GM23338 (cell line): Measurements from ENCODE around the gene CELF4. TPM values are rescaled to one million over a fixed set of nuclear protein-coding genes. Genes with fewer than 3 reads are reported as not detected.

Source experiments
- ATAC-seq: fragments of 200-7000 bp; cut with Tn5 transposase; 3 replicates; pipeline ENCODE4 v1.9.1; 2020
- DNase-seq: peaks from one replicate; pipeline ENCODE4 v3.0.0-alpha.2; 2015; ENCODE audit warnings: low spot score
- H2AFZ ChIP-seq: fragments of 200-600 bp; sonication (generic); 2 replicates; pipeline ENCODE4 v1.8.0; 2016; ENCODE audit warnings: antibody characterized with exemption, mild to moderate bottlenecking, moderate library complexity
- H3F3A ChIP-seq: fragments of 200-600 bp; sonication (generic); replicated peaks from 2 replicates; pipeline ENCODE4 v1.8.0; 2017; ENCODE audit warnings: antibody characterized with exemption, mixed run types, low read depth
- H3K27ac ChIP-seq: fragments of 200-600 bp; sonication (generic); 2 replicates; pipeline ENCODE4 v1.6.1; 2016; ENCODE audit warnings: low read depth
- H3K27me3 ChIP-seq: fragments of 200-600 bp; sonication (generic); 2 replicates; pipeline ENCODE4 v1.8.0; 2016; ENCODE audit warnings: mild to moderate bottlenecking, mixed run types, moderate library complexity; ENCODE audit not compliant: insufficient read depth
- H3K36me3 ChIP-seq: fragments of 200-600 bp; sonication (generic); 2 replicates; pipeline ENCODE4 v1.8.0; 2016; ENCODE audit warnings: mild to moderate bottlenecking; ENCODE audit not compliant: insufficient read depth
- H3K4me1 ChIP-seq: fragments of 200-600 bp; sonication (generic); 2 replicates; pipeline ENCODE4 v1.8.0; 2016; ENCODE audit warnings: mild to moderate bottlenecking, moderate library complexity; ENCODE audit not compliant: insufficient read depth
- H3K4me2 ChIP-seq: fragments of 200-600 bp; sonication (generic); 2 replicates; pipeline ENCODE4 v1.7.1; 2017; ENCODE audit warnings: mixed run types
- H3K4me3 ChIP-seq: fragments of 200-600 bp; sonication (generic); 2 replicates; pipeline ENCODE4 v1.6.1; 2016; ENCODE audit warnings: mixed run types
- H3K79me2 ChIP-seq: fragments of 200-600 bp; sonication (generic); replicated peaks from 2 replicates; pipeline ENCODE4 v1.8.0; 2017; ENCODE audit warnings: mild to moderate bottlenecking; ENCODE audit not compliant: insufficient read depth
- H3K9me2 ChIP-seq: fragments of 200-600 bp; sonication (generic); 2 replicates; pipeline ENCODE4 v1.8.0; 2017; ENCODE audit not compliant: insufficient read depth
- H4K20me1 ChIP-seq: fragments of 200-600 bp; sonication (generic); replicated peaks from 2 replicates; pipeline ENCODE4 v1.8.0; 2017; ENCODE audit warnings: mild to moderate bottlenecking; ENCODE audit not compliant: insufficient read depth
- H3K27ac Mint-ChIP-seq: 2 replicates; pipeline ENCODE4 v1.8.0; 2020; ENCODE audit warnings: inconsistent platforms, mild to moderate bottlenecking, moderate library complexity, mixed read lengths
- H3K27me3 Mint-ChIP-seq: 3 replicates; pipeline ENCODE4 v1.8.0; 2022; ENCODE audit warnings: low read depth, mild to moderate bottlenecking, moderate library complexity, mixed read lengths, inconsistent platforms; ENCODE audit not compliant: insufficient read depth, poor library complexity
- H3K36me3 Mint-ChIP-seq: 3 replicates; pipeline ENCODE4 v1.8.0; 2021; ENCODE audit warnings: low read depth, mild to moderate bottlenecking, inconsistent platforms, moderate library complexity, mixed read lengths
- H3K4me1 Mint-ChIP-seq: 3 replicates; pipeline ENCODE4 v1.8.0; 2020; ENCODE audit warnings: mild to moderate bottlenecking, inconsistent platforms, mixed read lengths
- H3K4me3 Mint-ChIP-seq: 3 replicates; pipeline ENCODE4 v1.8.0; 2021; ENCODE audit warnings: moderate library complexity, mild to moderate bottlenecking, inconsistent platforms, mixed read lengths
- H3K9me3 Mint-ChIP-seq: 3 replicates; pipeline ENCODE4 v1.8.0; 2020; ENCODE audit warnings: moderate library complexity, mild to moderate bottlenecking, inconsistent platforms, mixed read lengths
- CREB1 ChIP-seq: fragments of 250-450 bp; sonication (Bioruptor Pico); IDR thresholded peaks from 2 replicates; pipeline ENCODE4 v1.5.0; 2020; ENCODE audit warnings: low read depth, mild to moderate bottlenecking, moderate library complexity
- EZH2 ChIP-seq: fragments of 200-600 bp; sonication (generic); IDR thresholded peaks from one replicate; pipeline ENCODE4 v1.8.0; 2017; ENCODE audit warnings: antibody characterized with exemption, mild to moderate bottlenecking, low read depth; ENCODE audit not compliant: unreplicated experiment
- EZH2phosphoT487 ChIP-seq: fragments of 200-600 bp; sonication (generic); IDR thresholded peaks from one replicate; pipeline ENCODE4 v1.8.1; 2018; ENCODE audit warnings: antibody characterized with exemption; ENCODE audit not compliant: unreplicated experiment
- JUNB ChIP-seq: IDR thresholded peaks from one replicate; pipeline ENCODE4 v1.6.1; 2016; ENCODE audit warnings: antibody characterized with exemption; ENCODE audit not compliant: unreplicated experiment
- NANOG ChIP-seq: IDR thresholded peaks from 2 replicates; pipeline ENCODE4 v1.6.1; 2016; ENCODE audit warnings: antibody characterized with exemption, borderline replicate concordance
- POLR2AphosphoS5 ChIP-seq: IDR thresholded peaks from 2 replicates; pipeline ENCODE4 v1.6.1; 2016; ENCODE audit warnings: antibody characterized with exemption, low read depth
- STAT1 ChIP-seq: IDR thresholded peaks from one replicate; pipeline ENCODE4 v1.6.1; 2016; ENCODE audit warnings: antibody characterized with exemption; ENCODE audit not compliant: unreplicated experiment
- ZNF114 ChIP-seq: fragments of 250-450 bp; sonication (Bioruptor Pico); IDR thresholded peaks from 2 replicates; pipeline ENCODE4 v1.5.0; 2020; ENCODE audit warnings: mild to moderate bottlenecking, moderate library complexity
- ZNF331 ChIP-seq: fragments of 250-450 bp; sonication (Bioruptor Pico); IDR thresholded peaks from 2 replicates; pipeline ENCODE4 v1.5.0; 2020; ENCODE audit warnings: low read depth, mild to moderate bottlenecking, moderate library complexity
- polyA plus RNA-seq: library from polyadenylated mRNA; unstranded; fragments of >200 nt; fragmentation: Nextera tagmentation; extraction: Ambion mirVana; gene quantifications from 2 replicates; pipeline ENCODE4 v1.2.1, GENCODE V29; 2016
- total RNA-seq: library from RNA; depleted of rRNA; stranded (reverse); fragments of >200 nt; shearing (Covaris generic); gene quantifications from 2 replicates; pipeline ENCODE4 v1.2.3, GENCODE V29; 2014
- TF ChIP-seq, protein P1 (sequence below): fragments of 250-450 bp; sonication (Bioruptor Pico); IDR thresholded peaks from 2 replicates; pipeline ENCODE4 v1.5.0; 2020; ENCODE audit warnings: mild to moderate bottlenecking, moderate library complexity
- TF ChIP-seq, protein P2 (sequence below): IDR thresholded peaks from 2 replicates; pipeline ENCODE4 v1.6.1; 2016; ENCODE audit warnings: antibody characterized with exemption
- TF ChIP-seq, protein P3 (sequence below), 2 experiments: fragments of 200-600 bp in 1 of 2; sonication (generic) in 1 of 2; conservative IDR thresholded peaks; 2 replicates each; pipeline versions ENCODE4 v1.5.1 to v1.6.1; 2016 to 2017; ENCODE audit warnings: antibody characterized with exemption in 2 of 2, low read depth in 2 of 2, mild to moderate bottlenecking in 2 of 2, moderate library complexity in 1 of 2
- TF ChIP-seq, protein P4 (sequence below): IDR thresholded peaks from one replicate; pipeline ENCODE4 v1.6.1; 2018; ENCODE audit warnings: antibody characterized with exemption; ENCODE audit not compliant: unreplicated experiment

The CELF4 gene
- total and polyA plus RNA-seq, 2 experiments from 2014 or later = 2.6 to 6.7 TPM

DNA sequence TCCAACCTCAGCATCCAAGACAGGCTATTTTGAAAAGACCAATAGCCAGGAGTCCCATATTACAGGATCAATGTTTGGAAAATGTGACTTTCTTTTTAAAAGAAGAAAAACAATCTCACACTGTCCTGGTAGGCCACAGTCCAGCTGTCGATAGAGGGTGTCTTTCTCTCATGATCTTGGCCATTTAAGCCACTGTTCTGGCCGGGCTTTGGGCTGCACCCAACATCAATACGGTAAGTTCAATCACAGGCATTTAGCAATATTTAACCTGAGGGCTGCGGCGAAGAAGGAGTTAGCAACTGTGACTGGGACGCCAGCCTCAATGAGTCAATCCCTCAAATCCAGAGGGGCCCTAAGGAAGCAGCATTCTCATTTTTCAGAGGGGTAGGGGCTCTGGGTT lies 69.0 kb downstream of the CELF4 start:
- H3K4me2 ChIP-seq = no peak overlapping the region
- peaks cover 9% of the 10 kb centered on the region; the same call in 1 of the 2 replicates for H3K4me1 ChIP-seq
- no peaks in the 10 kb centered on the region for H3F3A ChIP-seq
- ATAC-seq (no peak), DNase-seq (no peak)
- Mint-ChIP-seq H3K27me3 (peaks cover 18% of the 10 kb centered on the region), H3K36me3 (no peaks in the 10 kb centered on the region; the same call in 2 of the 3 replicates), H3K9me3 (no peaks in the 10 kb centered on the region; the same call in 2 of the 3 replicates), H3K27ac (no peak overlapping the region), H3K4me3 (no peak overlapping the region), H3K4me1 (peaks cover 27% of the 10 kb centered on the region)
- H3K27me3 ChIP-seq = no peaks in the 10 kb centered on the region
- no peak overlapping the region for H2AFZ ChIP-seq
- H3K36me3 ChIP-seq = no peaks in the 10 kb centered on the region
- H4K20me1 ChIP-seq = no peaks in the 10 kb centered on the region
- no peaks in the 10 kb centered on the region; the same call in 1 of the 2 replicates for H3K9me2 ChIP-seq
- no peaks in the 10 kb centered on the region for H3K79me2 ChIP-seq
- no peak overlapping the region for H3K27ac ChIP-seq
- TF ChIP-seq, protein P1, sequence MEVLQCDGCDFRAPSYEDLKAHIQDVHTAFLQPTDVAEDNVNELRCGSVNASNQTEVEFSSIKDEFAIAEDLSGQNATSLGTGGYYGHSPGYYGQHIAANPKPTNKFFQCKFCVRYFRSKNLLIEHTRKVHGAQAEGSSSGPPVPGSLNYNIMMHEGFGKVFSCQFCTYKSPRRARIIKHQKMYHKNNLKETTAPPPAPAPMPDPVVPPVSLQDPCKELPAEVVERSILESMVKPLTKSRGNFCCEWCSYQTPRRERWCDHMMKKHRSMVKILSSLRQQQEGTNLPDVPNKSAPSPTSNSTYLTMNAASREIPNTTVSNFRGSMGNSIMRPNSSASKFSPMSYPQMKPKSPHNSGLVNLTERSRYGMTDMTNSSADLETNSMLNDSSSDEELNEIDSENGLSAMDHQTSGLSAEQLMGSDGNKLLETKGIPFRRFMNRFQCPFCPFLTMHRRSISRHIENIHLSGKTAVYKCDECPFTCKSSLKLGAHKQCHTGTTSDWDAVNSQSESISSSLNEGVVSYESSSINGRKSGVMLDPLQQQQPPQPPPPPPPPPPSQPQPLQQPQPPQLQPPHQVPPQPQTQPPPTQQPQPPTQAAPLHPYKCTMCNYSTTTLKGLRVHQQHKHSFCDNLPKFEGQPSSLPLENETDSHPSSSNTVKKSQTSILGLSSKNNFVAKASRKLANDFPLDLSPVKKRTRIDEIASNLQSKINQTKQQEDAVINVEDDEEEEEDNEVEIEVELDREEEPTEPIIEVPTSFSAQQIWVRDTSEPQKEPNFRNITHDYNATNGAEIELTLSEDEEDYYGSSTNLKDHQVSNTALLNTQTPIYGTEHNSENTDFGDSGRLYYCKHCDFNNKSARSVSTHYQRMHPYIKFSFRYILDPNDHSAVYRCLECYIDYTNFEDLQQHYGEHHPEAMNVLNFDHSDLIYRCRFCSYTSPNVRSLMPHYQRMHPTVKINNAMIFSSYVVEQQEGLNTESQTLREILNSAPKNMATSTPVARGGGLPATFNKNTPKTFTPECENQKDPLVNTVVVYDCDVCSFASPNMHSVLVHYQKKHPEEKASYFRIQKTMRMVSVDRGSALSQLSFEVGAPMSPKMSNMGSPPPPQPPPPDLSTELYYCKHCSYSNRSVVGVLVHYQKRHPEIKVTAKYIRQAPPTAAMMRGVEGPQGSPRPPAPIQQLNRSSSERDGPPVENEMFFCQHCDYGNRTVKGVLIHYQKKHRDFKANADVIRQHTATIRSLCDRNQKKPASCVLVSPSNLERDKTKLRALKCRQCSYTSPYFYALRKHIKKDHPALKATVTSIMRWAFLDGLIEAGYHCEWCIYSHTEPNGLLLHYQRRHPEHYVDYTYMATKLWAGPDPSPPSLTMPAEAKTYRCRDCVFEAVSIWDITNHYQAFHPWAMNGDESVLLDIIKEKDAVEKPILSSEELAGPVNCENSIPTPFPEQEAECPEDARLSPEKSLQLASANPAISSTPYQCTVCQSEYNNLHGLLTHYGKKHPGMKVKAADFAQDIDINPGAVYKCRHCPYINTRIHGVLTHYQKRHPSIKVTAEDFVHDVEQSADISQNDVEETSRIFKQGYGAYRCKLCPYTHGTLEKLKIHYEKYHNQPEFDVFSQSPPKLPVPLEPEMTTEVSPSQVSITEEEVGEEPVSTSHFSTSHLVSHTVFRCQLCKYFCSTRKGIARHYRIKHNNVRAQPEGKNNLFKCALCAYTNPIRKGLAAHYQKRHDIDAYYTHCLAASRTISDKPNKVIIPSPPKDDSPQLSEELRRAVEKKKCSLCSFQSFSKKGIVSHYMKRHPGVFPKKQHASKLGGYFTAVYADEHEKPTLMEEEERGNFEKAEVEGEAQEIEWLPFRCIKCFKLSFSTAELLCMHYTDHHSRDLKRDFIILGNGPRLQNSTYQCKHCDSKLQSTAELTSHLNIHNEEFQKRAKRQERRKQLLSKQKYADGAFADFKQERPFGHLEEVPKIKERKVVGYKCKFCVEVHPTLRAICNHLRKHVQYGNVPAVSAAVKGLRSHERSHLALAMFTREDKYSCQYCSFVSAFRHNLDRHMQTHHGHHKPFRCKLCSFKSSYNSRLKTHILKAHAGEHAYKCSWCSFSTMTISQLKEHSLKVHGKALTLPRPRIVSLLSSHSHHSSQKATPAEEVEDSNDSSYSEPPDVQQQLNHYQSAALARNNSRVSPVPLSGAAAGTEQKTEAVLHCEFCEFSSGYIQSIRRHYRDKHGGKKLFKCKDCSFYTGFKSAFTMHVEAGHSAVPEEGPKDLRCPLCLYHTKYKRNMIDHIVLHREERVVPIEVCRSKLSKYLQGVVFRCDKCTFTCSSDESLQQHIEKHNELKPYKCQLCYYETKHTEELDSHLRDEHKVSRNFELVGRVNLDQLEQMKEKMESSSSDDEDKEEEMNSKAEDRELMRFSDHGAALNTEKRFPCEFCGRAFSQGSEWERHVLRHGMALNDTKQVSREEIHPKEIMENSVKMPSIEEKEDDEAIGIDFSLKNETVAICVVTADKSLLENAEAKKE (CRISPR knock-in tag) = no peak
- TF ChIP-seq STAT1 (no peak), ZNF114 (CRISPR knock-in tag) (no peak), JUNB (no peak), ZNF331 (CRISPR knock-in tag) (no peak), NANOG (no peak), CREB1 (CRISPR knock-in tag) (no peak), EZH2phosphoT487 (no peak), POLR2AphosphoS5 (no peak), EZH2 (no peak)
- TF ChIP-seq, protein P2, sequence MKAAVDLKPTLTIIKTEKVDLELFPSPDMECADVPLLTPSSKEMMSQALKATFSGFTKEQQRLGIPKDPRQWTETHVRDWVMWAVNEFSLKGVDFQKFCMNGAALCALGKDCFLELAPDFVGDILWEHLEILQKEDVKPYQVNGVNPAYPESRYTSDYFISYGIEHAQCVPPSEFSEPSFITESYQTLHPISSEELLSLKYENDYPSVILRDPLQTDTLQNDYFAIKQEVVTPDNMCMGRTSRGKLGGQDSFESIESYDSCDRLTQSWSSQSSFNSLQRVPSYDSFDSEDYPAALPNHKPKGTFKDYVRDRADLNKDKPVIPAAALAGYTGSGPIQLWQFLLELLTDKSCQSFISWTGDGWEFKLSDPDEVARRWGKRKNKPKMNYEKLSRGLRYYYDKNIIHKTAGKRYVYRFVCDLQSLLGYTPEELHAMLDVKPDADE = no peak
- TF ChIP-seq, protein P3, sequence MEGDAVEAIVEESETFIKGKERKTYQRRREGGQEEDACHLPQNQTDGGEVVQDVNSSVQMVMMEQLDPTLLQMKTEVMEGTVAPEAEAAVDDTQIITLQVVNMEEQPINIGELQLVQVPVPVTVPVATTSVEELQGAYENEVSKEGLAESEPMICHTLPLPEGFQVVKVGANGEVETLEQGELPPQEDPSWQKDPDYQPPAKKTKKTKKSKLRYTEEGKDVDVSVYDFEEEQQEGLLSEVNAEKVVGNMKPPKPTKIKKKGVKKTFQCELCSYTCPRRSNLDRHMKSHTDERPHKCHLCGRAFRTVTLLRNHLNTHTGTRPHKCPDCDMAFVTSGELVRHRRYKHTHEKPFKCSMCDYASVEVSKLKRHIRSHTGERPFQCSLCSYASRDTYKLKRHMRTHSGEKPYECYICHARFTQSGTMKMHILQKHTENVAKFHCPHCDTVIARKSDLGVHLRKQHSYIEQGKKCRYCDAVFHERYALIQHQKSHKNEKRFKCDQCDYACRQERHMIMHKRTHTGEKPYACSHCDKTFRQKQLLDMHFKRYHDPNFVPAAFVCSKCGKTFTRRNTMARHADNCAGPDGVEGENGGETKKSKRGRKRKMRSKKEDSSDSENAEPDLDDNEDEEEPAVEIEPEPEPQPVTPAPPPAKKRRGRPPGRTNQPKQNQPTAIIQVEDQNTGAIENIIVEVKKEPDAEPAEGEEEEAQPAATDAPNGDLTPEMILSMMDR (conservative IDR thresholded peaks at IDR 0.05; ENCODE audit: low read depth in 2 of 2) = no peak
- TF ChIP-seq, protein P4, sequence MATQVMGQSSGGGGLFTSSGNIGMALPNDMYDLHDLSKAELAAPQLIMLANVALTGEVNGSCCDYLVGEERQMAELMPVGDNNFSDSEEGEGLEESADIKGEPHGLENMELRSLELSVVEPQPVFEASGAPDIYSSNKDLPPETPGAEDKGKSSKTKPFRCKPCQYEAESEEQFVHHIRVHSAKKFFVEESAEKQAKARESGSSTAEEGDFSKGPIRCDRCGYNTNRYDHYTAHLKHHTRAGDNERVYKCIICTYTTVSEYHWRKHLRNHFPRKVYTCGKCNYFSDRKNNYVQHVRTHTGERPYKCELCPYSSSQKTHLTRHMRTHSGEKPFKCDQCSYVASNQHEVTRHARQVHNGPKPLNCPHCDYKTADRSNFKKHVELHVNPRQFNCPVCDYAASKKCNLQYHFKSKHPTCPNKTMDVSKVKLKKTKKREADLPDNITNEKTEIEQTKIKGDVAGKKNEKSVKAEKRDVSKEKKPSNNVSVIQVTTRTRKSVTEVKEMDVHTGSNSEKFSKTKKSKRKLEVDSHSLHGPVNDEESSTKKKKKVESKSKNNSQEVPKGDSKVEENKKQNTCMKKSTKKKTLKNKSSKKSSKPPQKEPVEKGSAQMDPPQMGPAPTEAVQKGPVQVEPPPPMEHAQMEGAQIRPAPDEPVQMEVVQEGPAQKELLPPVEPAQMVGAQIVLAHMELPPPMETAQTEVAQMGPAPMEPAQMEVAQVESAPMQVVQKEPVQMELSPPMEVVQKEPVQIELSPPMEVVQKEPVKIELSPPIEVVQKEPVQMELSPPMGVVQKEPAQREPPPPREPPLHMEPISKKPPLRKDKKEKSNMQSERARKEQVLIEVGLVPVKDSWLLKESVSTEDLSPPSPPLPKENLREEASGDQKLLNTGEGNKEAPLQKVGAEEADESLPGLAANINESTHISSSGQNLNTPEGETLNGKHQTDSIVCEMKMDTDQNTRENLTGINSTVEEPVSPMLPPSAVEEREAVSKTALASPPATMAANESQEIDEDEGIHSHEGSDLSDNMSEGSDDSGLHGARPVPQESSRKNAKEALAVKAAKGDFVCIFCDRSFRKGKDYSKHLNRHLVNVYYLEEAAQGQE = no peak
- no peak overlapping the region for H3K4me3 ChIP-seq
